Lung (tissue), 16 donors: ENCODE measurements around the gene GCLM. TPM values are rescaled to one million over a fixed set of nuclear protein-coding genes. Genes with fewer than 3 reads are reported as not detected.

Source experiments
- ATAC-seq: fragments of 200-7000 bp; cut with Tn5 transposase; one replicate; pipeline ENCODE4 v1.9.1; 2020; ENCODE audit warnings: moderate number of reproducible peaks; ENCODE audit not compliant: insufficient read depth, low FRiP score
- DNase-seq, 3 donors: peaks; one replicate each; pipeline ENCODE4 v3.0.0-alpha.2; 2013 to 2017
- H3K27ac ChIP-seq, 2 donors: one replicate each; pipeline ENCODE4 v1.5.1; 2013; ENCODE audit warnings: mild to moderate bottlenecking in 2 of 2, moderate library complexity in 2 of 2, control low read depth in 1 of 2, inconsistent platforms in 1 of 2, low read depth in 1 of 2, low read length in 1 of 2
- H3K27me3 ChIP-seq, 3 donors: one replicate each; pipeline ENCODE4 v1.5.1; 2013; ENCODE audit warnings: low read length in 2 of 3; ENCODE audit not compliant: control insufficient read depth in 3 of 3, insufficient read depth in 3 of 3
- H3K36me3 ChIP-seq, 4 donors: one replicate each; pipeline ENCODE4 v1.5.1; 2013; ENCODE audit warnings: low read length in 4 of 4, mild to moderate bottlenecking in 1 of 4, moderate library complexity in 1 of 4; ENCODE audit not compliant: control insufficient read depth in 4 of 4, insufficient read depth in 4 of 4
- H3K4me1 ChIP-seq, 5 donors: one replicate each; pipeline ENCODE4 v1.5.1; 2013; ENCODE audit warnings: low read length in 5 of 5, mild to moderate bottlenecking in 2 of 5, moderate library complexity in 1 of 5; ENCODE audit not compliant: control insufficient read depth in 5 of 5, insufficient read depth in 5 of 5
- H3K4me3 ChIP-seq: one replicate; pipeline ENCODE4 v1.5.1; 2013; ENCODE audit warnings: mild to moderate bottlenecking, control low read depth, moderate library complexity
- H3K9ac ChIP-seq, 2 donors: one replicate each; pipeline ENCODE4 v1.5.1; 2013; ENCODE audit warnings: low read length in 2 of 2, control low read depth in 1 of 2; ENCODE audit not compliant: insufficient read depth in 1 of 2
- H3K9me3 ChIP-seq, 4 donors: one replicate each; pipeline ENCODE4 v1.5.1; 2013; ENCODE audit warnings: low read length in 3 of 4, mild to moderate bottlenecking in 1 of 4, moderate library complexity in 1 of 4; ENCODE audit not compliant: control insufficient read depth in 4 of 4, insufficient read depth in 3 of 4
- WGBS, 2 donors: extraction: QIAGEN DNeasy Blood & Tissue Kit; methylation state at CpG; one replicate each; pipeline ENCODE4 v1.1.7; 2013; 5-methylcytosine and 5-hydroxymethylcytosine counted together
- long read RNA-seq, 5 donors: transcript quantifications; one replicate each; lab custom pipeline, GENCODE V29; 2026
- polyA plus RNA-seq, 2 donors: library from polyadenylated mRNA; stranded (reverse); fragments of 200-250 nt; gene quantifications; one replicate each; pipeline ENCODE4 v1.2.1, GENCODE V29; 2013
- total RNA-seq, 2 donors: library from RNA; depleted of rRNA in 1 of 2; stranded (reverse); fragments of >200 nt in 1 of 2; gene quantifications; one replicate each; pipeline ENCODE4 v1.2.1, GENCODE V29; 2014 to 2021
- TF ChIP-seq, protein P1 (sequence below): IDR thresholded peaks from 2 replicates; pipeline ENCODE4 v1.5.1; 2012; ENCODE audit warnings: mild to moderate bottlenecking; ENCODE audit errors: control extremely low read depth, extremely low read depth
- donor health status: control.
- donor health status: control.
- donor health status: Bipolar disorder and iron deficiency.
- donor health status: healthy.
- donor health status: DM: yes; HTN: yes; CAD: no.

The GCLM gene, protein sequence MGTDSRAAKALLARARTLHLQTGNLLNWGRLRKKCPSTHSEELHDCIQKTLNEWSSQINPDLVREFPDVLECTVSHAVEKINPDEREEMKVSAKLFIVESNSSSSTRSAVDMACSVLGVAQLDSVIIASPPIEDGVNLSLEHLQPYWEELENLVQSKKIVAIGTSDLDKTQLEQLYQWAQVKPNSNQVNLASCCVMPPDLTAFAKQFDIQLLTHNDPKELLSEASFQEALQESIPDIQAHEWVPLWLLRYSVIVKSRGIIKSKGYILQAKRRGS
- total RNA-seq, result 10 to 100 TPM; 14.8 to 25.7 TPM
- polyA plus RNA-seq, result 10 to 100 TPM in 1 of 2 donors, 1 to 10 TPM in 1; 8.7 to 25.1 TPM
- long read RNA-seq, donor 1, full-length matches to known transcripts, result 1 of 1 reads
- long read RNA-seq, donor 1, partial matches to known transcripts, result 0 of 1 reads
- long read RNA-seq, donor 1, other reads (novel, unspliced or antisense), result 0 of 1 reads
- long read RNA-seq, donor 2, full-length matches to known transcripts, result 1 of 1 reads
- long read RNA-seq, donor 2, partial matches to known transcripts, result 0 of 1 reads
- long read RNA-seq, donor 2, other reads (novel, unspliced or antisense), result 0 of 1 reads
- long read RNA-seq, donor 3, full-length matches to known transcripts, result 4 of 4 reads
- long read RNA-seq, donor 3, partial matches to known transcripts, result 0 of 4 reads
- long read RNA-seq, donor 3, other reads (novel, unspliced or antisense), result 0 of 4 reads
- long read RNA-seq, donor 4, result 0 reads
- long read RNA-seq, donor 5, full-length matches to known transcripts, result 5 of 5 reads
- long read RNA-seq, donor 5, partial matches to known transcripts, result 0 of 5 reads
- long read RNA-seq, donor 5, other reads (novel, unspliced or antisense), result 0 of 5 reads

DNA sequence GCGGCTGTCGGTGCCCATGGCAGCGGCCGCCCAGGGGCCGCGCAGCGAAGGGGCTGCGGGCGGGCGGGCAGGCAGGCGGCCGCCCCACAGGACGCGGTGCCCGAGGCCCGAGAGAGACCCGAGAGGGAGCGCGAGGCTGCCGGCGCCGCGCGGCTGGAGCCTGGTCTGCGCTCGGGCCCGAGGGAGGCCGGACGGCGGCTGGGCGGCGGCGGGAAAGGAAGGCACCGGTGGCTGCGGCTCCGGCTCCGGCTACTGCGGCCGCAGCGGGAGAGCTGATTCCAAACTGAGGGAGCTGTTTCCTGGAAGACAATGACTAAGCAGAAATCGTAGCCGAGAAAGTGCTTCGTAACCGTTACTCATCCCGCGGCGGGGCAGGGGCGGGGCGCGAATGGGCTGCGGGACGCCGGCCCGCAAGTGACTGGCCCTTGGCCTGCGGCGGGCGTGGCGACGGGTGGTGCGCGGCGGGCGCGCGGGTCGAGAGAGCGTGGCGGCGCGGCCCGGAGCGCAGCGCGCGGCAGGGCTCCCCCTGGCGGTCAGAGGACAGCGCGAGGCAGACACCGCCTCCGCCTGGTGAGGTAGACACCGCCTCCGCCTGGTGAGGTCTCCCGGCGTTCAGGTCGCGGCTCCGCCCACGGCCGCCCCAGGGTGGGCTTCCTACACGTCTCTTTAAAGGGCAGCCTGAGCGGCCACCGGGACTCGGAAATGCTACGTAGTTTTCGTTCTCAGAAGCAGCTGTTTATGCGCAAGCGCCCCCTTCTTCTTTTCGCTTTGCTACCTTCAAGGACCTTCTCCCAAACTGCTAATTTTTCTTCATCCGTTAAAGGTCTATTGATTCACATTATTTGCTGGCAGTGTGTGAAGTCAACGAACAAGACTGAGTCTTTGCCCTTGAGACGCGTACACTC, at the start of gene GCLM:
Gene GCLM (minus strand): TSS at position 285 of the 905 bp plus-strand sequence. CDS start 267 bp downstream, at position 18.
- Histone ChIP-seq H3K9ac (peak within 1 kb of the TSS; percentile 3 to 61), H3K27me3 (no peaks in the 10 kb centered on the region), H3K27ac (peak within 1 kb of the TSS; percentile 87 to 95), H3K9me3 (peaks cover 0 to 2% (median 0%) of the 10 kb centered on the region in 4 donors), H3K36me3 (no peaks in the 10 kb centered on the region), H3K4me1 (peaks cover 5 to 14% (median 6%) of the 10 kb centered on the region in 5 donors), H3K4me3 (peak within 1 kb of the TSS; percentile 98)
- TF ChIP-seq, protein P1, sequence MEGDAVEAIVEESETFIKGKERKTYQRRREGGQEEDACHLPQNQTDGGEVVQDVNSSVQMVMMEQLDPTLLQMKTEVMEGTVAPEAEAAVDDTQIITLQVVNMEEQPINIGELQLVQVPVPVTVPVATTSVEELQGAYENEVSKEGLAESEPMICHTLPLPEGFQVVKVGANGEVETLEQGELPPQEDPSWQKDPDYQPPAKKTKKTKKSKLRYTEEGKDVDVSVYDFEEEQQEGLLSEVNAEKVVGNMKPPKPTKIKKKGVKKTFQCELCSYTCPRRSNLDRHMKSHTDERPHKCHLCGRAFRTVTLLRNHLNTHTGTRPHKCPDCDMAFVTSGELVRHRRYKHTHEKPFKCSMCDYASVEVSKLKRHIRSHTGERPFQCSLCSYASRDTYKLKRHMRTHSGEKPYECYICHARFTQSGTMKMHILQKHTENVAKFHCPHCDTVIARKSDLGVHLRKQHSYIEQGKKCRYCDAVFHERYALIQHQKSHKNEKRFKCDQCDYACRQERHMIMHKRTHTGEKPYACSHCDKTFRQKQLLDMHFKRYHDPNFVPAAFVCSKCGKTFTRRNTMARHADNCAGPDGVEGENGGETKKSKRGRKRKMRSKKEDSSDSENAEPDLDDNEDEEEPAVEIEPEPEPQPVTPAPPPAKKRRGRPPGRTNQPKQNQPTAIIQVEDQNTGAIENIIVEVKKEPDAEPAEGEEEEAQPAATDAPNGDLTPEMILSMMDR, result peak; percentile 95
- WGBS, 2 donors, result 0 to 1% methylated on average over 63 to 102 of the region's 102 CpGs
- ATAC-seq (peak; percentile 100), DNase-seq (peak; percentile 85 to 92 (median 91))

DNA sequence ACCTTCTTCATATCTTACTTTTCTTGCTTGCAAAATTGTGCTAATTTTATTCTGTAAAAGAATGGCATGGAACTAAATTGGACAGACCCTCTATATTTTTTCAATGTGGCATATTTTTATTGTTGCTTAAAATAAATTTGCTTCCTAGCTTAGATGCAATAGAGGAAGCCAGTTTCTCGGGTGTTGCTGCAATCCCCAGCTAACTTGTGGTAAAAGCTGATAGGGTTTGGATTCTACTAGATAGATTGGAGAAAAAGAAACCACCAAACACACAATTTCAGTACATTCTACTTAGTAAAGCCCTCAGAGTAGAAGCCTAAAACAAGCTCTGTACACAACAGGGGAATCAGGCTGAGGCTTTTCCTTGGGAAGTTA, 49.5 kb upstream of the GCLM start:
- WGBS, 2 donors, result 17 to 45% methylated on average over 1 of the region's 1 CpG
- H3K4me1 ChIP-seq, result no peaks in the 10 kb centered on the region
- TF ChIP-seq, protein P1, result no peak
- H3K9me3 ChIP-seq, result peaks cover 0 to 12% (median 6%) of the 10 kb centered on the region in 4 donors
- H3K4me3 ChIP-seq, result no peak overlapping the region
- H3K27ac ChIP-seq, result no peak overlapping the region
- H3K36me3 ChIP-seq, result no peaks in the 10 kb centered on the region
- no peak for ATAC-seq
- no peak overlapping the region for H3K9ac ChIP-seq
- DNase-seq, result no peak
- H3K27me3 ChIP-seq, result no peaks in the 10 kb centered on the region

DNA sequence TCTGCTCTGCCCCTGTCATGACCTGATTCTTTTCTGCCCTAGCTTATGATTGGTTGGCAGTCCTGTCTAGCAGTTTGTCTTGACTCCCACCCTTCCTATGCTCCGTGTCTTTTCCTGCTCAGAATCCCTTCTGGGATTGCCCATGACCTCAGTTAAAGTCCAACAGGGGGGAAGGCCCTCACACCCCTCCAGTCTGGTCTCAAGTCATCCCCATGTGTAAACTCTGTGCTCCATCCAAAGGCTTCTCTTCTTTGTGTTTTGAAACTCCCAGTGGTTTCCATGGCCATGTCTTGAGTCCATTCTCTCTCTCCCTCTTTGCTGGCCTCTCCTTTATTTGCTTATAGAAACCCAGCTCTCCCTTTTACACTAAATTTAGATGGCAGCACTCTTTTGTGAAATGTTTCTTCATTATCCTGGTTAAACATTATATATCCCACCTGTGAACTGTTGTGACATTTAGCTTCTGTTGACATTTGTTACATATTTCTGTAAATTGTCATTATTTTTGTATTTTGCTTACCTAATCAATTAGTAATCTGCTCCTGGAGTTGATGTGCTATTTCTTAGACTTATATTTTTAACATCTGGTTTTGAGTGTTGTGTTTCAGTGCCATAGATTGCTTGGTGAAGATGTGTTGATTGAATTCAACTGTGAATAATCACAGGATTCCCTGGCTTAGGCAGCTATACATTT, 48.9 kb upstream of the GCLM start:
- Histone ChIP-seq H3K9ac (no peak overlapping the region), H3K4me1 (no peaks in the 10 kb centered on the region), H3K9me3 (peaks cover 0 to 12% (median 6%) of the 10 kb centered on the region in 4 donors), H3K36me3 (no peaks in the 10 kb centered on the region), H3K27me3 (no peaks in the 10 kb centered on the region), H3K27ac (no peak overlapping the region), H3K4me3 (no peak overlapping the region)
- ATAC-seq, result no peak
- WGBS, 2 donors, result 67 to 78% methylated on average over 1 of the region's 1 CpG
- TF ChIP-seq, protein P1, result no peak
- no peak for DNase-seq
